NB4 (cell line): ENCODE results near the gene SNAI1.

Experiments
- DNase-seq: peaks from one replicate; pipeline ENCODE4 v3.0.0; 2010; ENCODE audit warnings: low read depth
- H3K4me3 ChIP-seq: one replicate; pipeline ENCODE4 v1.5.1; 2011; ENCODE audit warnings: mild to moderate bottlenecking, low read depth, low read length, moderate library complexity
- CTCF ChIP-seq: IDR thresholded peaks from one replicate; pipeline ENCODE4 v1.5.1; 2012; ENCODE audit warnings: low read depth, low read length
- MAX ChIP-seq: IDR thresholded peaks from 2 replicates; pipeline ENCODE4 v1.6.1; 2011; ENCODE audit warnings: low read depth, low read length
- MYC ChIP-seq: IDR thresholded peaks from 2 replicates; pipeline ENCODE4 v1.6.1; 2011; ENCODE audit warnings: low read depth, low read length
- POLR2A ChIP-seq: IDR thresholded peaks from 2 replicates; pipeline ENCODE4 v1.6.1; 2011; ENCODE audit warnings: mild to moderate bottlenecking; ENCODE audit not compliant: insufficient read length; ENCODE audit errors: extremely low read depth

The SNAI1 gene

GRCh38 chr20:49941456-49941855 is 41.3 kb upstream of the SNAI1 start:
- no peak for DNase-seq
- TF ChIP-seq MAX, result no peak
- TF ChIP-seq MYC, result no peak
- no peak for TF ChIP-seq CTCF
- TF ChIP-seq POLR2A, result no peak
- no peak overlapping the region for H3K4me3 ChIP-seq

- no peak overlapping the region for H3K4me3 ChIP-seq
- DNase-seq, result no peak
These were observed 40.5 kb upstream of the SNAI1 start for GRCh38 chr20:49942303-49942702.

GRCh38 chr20:49942942-49943341 is 39.8 kb upstream of the SNAI1 start:
- no peak overlapping the region for H3K4me3 ChIP-seq
- no peak for TF ChIP-seq POLR2A
- no peak for TF ChIP-seq MYC
- no peak for TF ChIP-seq CTCF
- no peak for TF ChIP-seq MAX
- DNase-seq, result no peak

More at GRCh38 chr20:49942303-49942702, 40.5 kb upstream of the SNAI1 start:
- TF ChIP-seq MAX (no peak), MYC (no peak), CTCF (no peak), POLR2A (no peak)

GRCh38 chr20:49945306-49945700 is 37.5 kb upstream of the SNAI1 start:
- H3K4me3 ChIP-seq, result no peak overlapping the region
- no peak for TF ChIP-seq MYC
- TF ChIP-seq CTCF, result no peak
- no peak for TF ChIP-seq MAX
- TF ChIP-seq POLR2A, result no peak
- no peak for DNase-seq

GRCh38 chr20:49945701-49946477 is 36.9 kb upstream of the SNAI1 start:
- H3K4me3 ChIP-seq, result no peak overlapping the region
- TF ChIP-seq MYC (no peak), POLR2A (no peak), CTCF (no peak), MAX (no peak)
- no peak for DNase-seq
